ENCODE measurements around the gene SPG11.

DNA sequence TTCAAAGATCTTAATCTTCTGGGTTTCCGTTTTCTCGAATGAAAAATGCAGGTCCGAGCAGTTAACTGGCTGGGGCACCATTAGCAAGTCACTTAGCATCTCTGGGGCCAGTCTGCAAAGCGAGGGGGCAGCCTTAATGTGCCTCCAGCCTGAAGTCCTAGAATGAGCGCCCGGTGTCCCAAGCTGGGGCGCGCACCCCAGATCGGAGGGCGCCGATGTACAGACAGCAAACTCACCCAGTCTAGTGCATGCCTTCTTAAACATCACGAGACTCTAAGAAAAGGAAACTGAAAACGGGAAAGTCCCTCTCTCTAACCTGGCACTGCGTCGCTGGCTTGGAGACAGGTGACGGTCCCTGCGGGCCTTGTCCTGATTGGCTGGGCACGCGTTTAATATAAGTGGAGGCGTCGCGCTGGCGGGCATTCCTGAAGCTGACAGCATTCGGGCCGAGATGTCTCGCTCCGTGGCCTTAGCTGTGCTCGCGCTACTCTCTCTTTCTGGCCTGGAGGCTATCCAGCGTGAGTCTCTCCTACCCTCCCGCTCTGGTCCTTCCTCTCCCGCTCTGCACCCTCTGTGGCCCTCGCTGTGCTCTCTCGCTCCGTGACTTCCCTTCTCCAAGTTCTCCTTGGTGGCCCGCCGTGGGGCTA, 47.8 kb upstream of the SPG11 start, which contains the start of the genes B2M and PATL2:
- TF ChIP-seq, protein P1, sequence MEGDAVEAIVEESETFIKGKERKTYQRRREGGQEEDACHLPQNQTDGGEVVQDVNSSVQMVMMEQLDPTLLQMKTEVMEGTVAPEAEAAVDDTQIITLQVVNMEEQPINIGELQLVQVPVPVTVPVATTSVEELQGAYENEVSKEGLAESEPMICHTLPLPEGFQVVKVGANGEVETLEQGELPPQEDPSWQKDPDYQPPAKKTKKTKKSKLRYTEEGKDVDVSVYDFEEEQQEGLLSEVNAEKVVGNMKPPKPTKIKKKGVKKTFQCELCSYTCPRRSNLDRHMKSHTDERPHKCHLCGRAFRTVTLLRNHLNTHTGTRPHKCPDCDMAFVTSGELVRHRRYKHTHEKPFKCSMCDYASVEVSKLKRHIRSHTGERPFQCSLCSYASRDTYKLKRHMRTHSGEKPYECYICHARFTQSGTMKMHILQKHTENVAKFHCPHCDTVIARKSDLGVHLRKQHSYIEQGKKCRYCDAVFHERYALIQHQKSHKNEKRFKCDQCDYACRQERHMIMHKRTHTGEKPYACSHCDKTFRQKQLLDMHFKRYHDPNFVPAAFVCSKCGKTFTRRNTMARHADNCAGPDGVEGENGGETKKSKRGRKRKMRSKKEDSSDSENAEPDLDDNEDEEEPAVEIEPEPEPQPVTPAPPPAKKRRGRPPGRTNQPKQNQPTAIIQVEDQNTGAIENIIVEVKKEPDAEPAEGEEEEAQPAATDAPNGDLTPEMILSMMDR (IDR thresholded peaks at IDR 0.05; ENCODE audit: insufficient read depth, low read length, poor library complexity, severe bottlenecking), result no peak
- no peak for TF ChIP-seq EZH2phosphoT487 (conservative IDR thresholded peaks at IDR 0.05; ENCODE audit: low read length)
